ENCODE measurements around the gene ELL.

The ELL gene

GRCh38 chr19:18499055-18499775, 22.7 kb downstream of the ELL start:
- peaks cover 76% of the 10 kb centered on the region for H3K36me3 Mint-ChIP-seq (ENCODE audit: insufficient read depth)
- peak overlapping the region; percentile 55 to 92 for H3K4me3 Mint-ChIP-seq

DNA sequence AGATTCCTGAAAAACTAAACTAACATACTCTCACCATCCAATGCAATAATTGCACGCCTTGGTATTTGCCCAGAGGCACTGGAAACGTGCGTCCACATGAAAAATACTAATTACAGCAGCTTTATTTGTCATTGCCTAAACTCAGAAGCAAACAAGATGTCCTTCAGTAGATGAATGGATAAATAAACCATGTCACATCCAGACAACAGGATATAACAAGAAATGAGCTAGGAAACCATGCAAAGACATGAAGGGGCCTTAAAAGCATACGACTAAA, 25.0 kb downstream of the ELL start:
- Mint-ChIP-seq H3K36me3 (ENCODE audit: insufficient read depth) (peaks cover 77% of the 10 kb centered on the region), H3K27ac (peak overlapping the region; percentile 98 to 99), H3K27me3 (no peaks in the 10 kb centered on the region), H3K4me1 (ENCODE audit: low read depth in 2 of 2) (peaks cover 72 to 82% of the 10 kb centered on the region in 2 donors), H3K9me3 (no peaks in the 10 kb centered on the region), H3K4me3 (peak overlapping the region; percentile 83 to 92)
- ATAC-seq (replicated peaks) (no peak), DNase-seq (no peak)

More at GRCh38 chr19:18499055-18499775, 22.7 kb downstream of the ELL start:
- DNase-seq (no peak), ATAC-seq (replicated peaks) (no peak)
- H3K27me3 Mint-ChIP-seq = no peaks in the 10 kb centered on the region
- H3K4me1 Mint-ChIP-seq (ENCODE audit: low read depth in 2 of 2) = peaks cover 75 to 85% of the 10 kb centered on the region in 2 donors
- H3K27ac Mint-ChIP-seq = peak overlapping the region; percentile 98 to 99
- no peaks in the 10 kb centered on the region for H3K9me3 Mint-ChIP-seq

- DNase-seq = peak; percentile 75 to 80 (median 80)
- H3K27ac Mint-ChIP-seq = peak overlapping the region; percentile 98 to 99
- peak; percentile 87 for ATAC-seq (replicated peaks)
- H3K4me3 Mint-ChIP-seq = peak overlapping the region; percentile 83 to 92
- H3K27me3 Mint-ChIP-seq = no peaks in the 10 kb centered on the region
- peaks cover 72% of the 10 kb centered on the region for H3K36me3 Mint-ChIP-seq (ENCODE audit: insufficient read depth)
- H3K4me1 Mint-ChIP-seq (ENCODE audit: low read depth in 2 of 2) = peaks cover 69 to 78% of the 10 kb centered on the region in 2 donors
- no peaks in the 10 kb centered on the region for H3K9me3 Mint-ChIP-seq
These were observed 25.5 kb downstream of the ELL start for GRCh38 chr19:18496167-18496979.

GRCh38 chr19:18495204-18495911, 26.5 kb downstream of the ELL start:
- no peaks in the 10 kb centered on the region for H3K9me3 Mint-ChIP-seq
- H3K4me3 Mint-ChIP-seq = peak overlapping the region; percentile 83 to 92
- no peak for ATAC-seq (replicated peaks)
- no peaks in the 10 kb centered on the region for H3K27me3 Mint-ChIP-seq
- H3K27ac Mint-ChIP-seq = peak overlapping the region; percentile 98 to 99
- no peak for DNase-seq
- H3K4me1 Mint-ChIP-seq (ENCODE audit: low read depth in 2 of 2) = peaks cover 65 to 75% of the 10 kb centered on the region in 2 donors
- peaks cover 73% of the 10 kb centered on the region for H3K36me3 Mint-ChIP-seq (ENCODE audit: insufficient read depth)

DNA sequence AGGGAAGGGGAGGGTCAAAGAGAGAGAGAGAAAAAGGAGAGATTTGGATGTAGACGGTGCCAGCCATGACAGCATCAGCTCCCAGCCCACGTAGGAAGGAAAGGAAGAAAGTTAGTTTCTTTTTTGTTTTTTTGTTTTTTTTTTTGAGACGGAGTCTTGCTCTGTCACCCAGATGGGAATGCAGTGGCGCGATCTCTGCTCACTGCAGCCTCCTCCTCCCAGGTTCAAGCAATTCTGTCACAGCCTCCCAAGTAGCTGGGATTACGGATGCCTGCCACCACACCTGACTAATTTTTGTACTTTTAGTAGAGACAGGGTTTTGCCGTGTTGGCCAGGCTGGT, 27.6 kb downstream of the ELL start:
- ATAC-seq (replicated peaks) (peak; percentile 5), DNase-seq (no peak)
- no peaks in the 10 kb centered on the region for H3K27me3 Mint-ChIP-seq
- H3K9me3 Mint-ChIP-seq = no peaks in the 10 kb centered on the region
- H3K4me3 Mint-ChIP-seq = peak overlapping the region; percentile 83 to 92
- peaks cover 74% of the 10 kb centered on the region for H3K36me3 Mint-ChIP-seq (ENCODE audit: insufficient read depth)
- peak overlapping the region; percentile 98 to 99 for H3K27ac Mint-ChIP-seq
- peaks cover 66 to 76% of the 10 kb centered on the region in 2 donors for H3K4me1 Mint-ChIP-seq (ENCODE audit: low read depth in 2 of 2)

DNA sequence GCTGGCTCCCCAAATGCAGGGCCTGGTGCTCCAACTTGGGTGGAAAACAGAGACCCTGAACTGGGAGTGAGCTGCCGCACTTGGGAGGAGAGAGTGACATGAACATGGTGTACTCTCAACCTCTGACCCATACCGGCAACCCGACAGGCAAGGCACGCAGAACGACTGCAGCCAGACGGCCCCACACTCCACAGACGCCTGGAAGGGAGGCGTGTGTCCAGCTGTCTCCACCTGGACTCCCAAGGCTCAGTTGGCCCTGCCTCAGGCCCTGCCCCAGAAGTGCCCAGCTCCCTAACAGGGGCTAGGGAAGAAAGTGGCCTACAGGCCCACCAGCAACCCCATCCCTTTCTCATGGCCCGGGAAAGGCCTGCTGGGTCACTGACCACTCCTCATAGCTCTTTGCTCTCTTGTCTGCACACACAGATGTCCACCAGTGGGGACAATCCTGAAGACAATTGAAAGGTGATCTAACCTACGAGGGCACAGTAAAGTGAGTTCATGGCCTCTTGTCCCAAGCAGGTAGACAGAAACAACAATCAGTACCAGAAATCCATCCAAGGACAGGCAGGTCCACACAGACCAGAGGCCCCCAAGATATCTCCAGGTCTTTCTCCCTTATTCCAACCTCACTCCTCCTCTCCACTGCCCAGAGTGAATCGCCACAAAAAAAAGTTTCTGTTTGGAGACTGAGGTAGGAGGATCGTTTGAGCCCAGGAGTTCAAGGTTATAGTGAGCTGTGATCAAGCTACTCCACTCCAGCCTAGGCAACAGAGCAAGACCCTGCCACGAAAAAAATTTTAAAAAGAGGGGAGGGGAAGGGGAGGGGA, 28.2 kb downstream of the ELL start:
- no peaks in the 10 kb centered on the region for H3K9me3 Mint-ChIP-seq
- peak overlapping the region; percentile 98 to 99 for H3K27ac Mint-ChIP-seq
- ATAC-seq (replicated peaks) (no peak), DNase-seq (no peak)
- peaks cover 80% of the 10 kb centered on the region for H3K36me3 Mint-ChIP-seq (ENCODE audit: insufficient read depth)
- peaks cover 65 to 75% of the 10 kb centered on the region in 2 donors for H3K4me1 Mint-ChIP-seq (ENCODE audit: low read depth in 2 of 2)
- no peaks in the 10 kb centered on the region for H3K27me3 Mint-ChIP-seq
- H3K4me3 Mint-ChIP-seq = peak overlapping the region; percentile 83 to 92

- H3K27ac Mint-ChIP-seq = peak overlapping the region; percentile 98 to 99
- peak overlapping the region; percentile 56 to 74 for H3K4me3 Mint-ChIP-seq
- DNase-seq = no peak
- H3K36me3 Mint-ChIP-seq (ENCODE audit: insufficient read depth) = peaks cover 81% of the 10 kb centered on the region
- H3K9me3 Mint-ChIP-seq = no peaks in the 10 kb centered on the region
- ATAC-seq (replicated peaks) = no peak
- H3K4me1 Mint-ChIP-seq (ENCODE audit: low read depth in 2 of 2) = peaks cover 76 to 81% of the 10 kb centered on the region in 2 donors
- H3K27me3 Mint-ChIP-seq = no peaks in the 10 kb centered on the region
These were observed 29.6 kb downstream of the ELL start for GRCh38 chr19:18491995-18492953.

DNA sequence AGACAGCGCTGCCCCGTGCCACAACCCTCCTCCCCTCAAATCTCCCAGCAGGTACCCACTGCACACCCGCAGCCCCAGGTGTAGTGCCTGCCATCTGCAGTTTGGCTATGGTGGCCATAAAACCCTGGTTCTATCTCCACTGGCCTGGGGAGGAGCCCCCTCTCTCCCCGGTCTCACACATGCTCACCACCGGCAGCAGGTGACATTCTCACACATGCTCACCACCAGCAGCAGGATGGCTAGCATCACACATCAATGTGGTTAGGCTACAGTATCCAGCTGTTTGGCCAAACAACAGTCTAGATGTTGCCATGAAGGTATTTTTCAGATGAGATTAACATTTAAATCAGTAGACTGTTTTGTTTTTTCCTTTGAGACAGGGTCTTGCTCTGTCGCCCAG, 31.1 kb downstream of the ELL start:
- H3K4me1 Mint-ChIP-seq (ENCODE audit: low read depth in 2 of 2) = peaks cover 71 to 81% of the 10 kb centered on the region in 2 donors
- ATAC-seq (replicated peaks) = peak; percentile 64
- H3K27ac Mint-ChIP-seq = peak overlapping the region; percentile 96 to 98
- peak in 2 of 3 experiments; percentile 53 to 54 for DNase-seq
- no peaks in the 10 kb centered on the region for H3K9me3 Mint-ChIP-seq
- peak overlapping the region; percentile 71 to 74 for H3K4me3 Mint-ChIP-seq
- H3K36me3 Mint-ChIP-seq (ENCODE audit: insufficient read depth) = peaks cover 83% of the 10 kb centered on the region
- H3K27me3 Mint-ChIP-seq = no peaks in the 10 kb centered on the region

DNA sequence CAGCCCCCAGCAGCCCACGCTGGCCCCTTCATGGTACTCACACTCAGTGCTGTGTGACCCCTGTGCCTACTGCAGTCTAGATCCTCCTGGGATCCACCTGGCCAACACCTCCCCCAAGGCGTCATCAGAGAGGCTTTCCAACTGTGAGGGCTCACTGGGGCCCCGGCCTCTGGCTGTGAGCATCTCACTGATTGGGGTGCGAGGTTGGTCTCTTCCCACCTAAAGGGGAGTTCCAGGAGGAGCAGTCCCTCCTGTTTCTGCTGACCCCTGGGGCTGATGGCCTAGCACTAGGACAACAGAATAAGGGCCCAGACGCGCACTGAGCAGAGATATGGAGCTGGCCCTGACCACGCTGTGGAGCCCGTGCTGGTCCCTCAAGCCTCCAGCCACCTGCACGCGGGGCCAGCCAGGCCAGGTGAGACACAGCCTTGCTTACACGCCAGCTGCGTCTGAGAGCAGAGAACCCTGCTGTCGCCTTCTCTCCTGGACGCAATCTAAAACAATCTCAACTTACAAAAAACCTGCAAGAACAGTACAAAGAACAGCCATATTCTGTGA, 32.2 kb downstream of the ELL start:
- no peak for DNase-seq
- H3K9me3 Mint-ChIP-seq = no peaks in the 10 kb centered on the region
- no peaks in the 10 kb centered on the region for H3K27me3 Mint-ChIP-seq
- H3K4me1 Mint-ChIP-seq (ENCODE audit: low read depth in 2 of 2) = peaks cover 68 to 81% of the 10 kb centered on the region in 2 donors
- H3K27ac Mint-ChIP-seq = peak overlapping the region; percentile 71 to 96
- peak overlapping the region; percentile 71 to 74 for H3K4me3 Mint-ChIP-seq
- ATAC-seq (replicated peaks) = no peak
- H3K36me3 Mint-ChIP-seq (ENCODE audit: insufficient read depth) = peaks cover 80% of the 10 kb centered on the region

GRCh38 chr19:18488838-18489626, 32.8 kb downstream of the ELL start:
- Mint-ChIP-seq H3K27me3 (no peaks in the 10 kb centered on the region), H3K9me3 (no peaks in the 10 kb centered on the region), H3K4me1 (ENCODE audit: low read depth in 2 of 2) (peaks cover 65 to 82% of the 10 kb centered on the region in 2 donors), H3K27ac (peak overlapping the region; percentile 71 to 96), H3K36me3 (ENCODE audit: insufficient read depth) (peaks cover 80% of the 10 kb centered on the region), H3K4me3 (peak overlapping the region; percentile 71 to 74)
- ATAC-seq (replicated peaks) = no peak
- no peak for DNase-seq

- H3K9me3 Mint-ChIP-seq = no peaks in the 10 kb centered on the region
- peaks cover 81% of the 10 kb centered on the region for H3K36me3 Mint-ChIP-seq (ENCODE audit: insufficient read depth)
- H3K4me1 Mint-ChIP-seq (ENCODE audit: low read depth in 2 of 2) = peaks cover 60 to 83% of the 10 kb centered on the region in 2 donors
- H3K27ac Mint-ChIP-seq = peak overlapping the region in 1 of 2 donors; percentile 96
- peak overlapping the region in 1 of 2 donors; percentile 74 for H3K4me3 Mint-ChIP-seq
- DNase-seq (no peak), ATAC-seq (replicated peaks) (peak; percentile 48)
- H3K27me3 Mint-ChIP-seq = no peaks in the 10 kb centered on the region
These were observed 33.5 kb downstream of the ELL start for GRCh38 chr19:18488403-18488723.
